Activated CD8-positive, alpha-beta memory T cell treated with anti-CD3 and anti-CD28 coated beads for 48 hours (primary cell): ENCODE data around the gene PCSK6.

Experiments
- DNase-seq, 3 experiments: peaks; one replicate each; pipeline ENCODE4 v3.0.0-alpha.2; 2020; ENCODE audit warnings: low read depth in 2 of 3, low spot score in 2 of 3

The PCSK6 gene

DNA sequence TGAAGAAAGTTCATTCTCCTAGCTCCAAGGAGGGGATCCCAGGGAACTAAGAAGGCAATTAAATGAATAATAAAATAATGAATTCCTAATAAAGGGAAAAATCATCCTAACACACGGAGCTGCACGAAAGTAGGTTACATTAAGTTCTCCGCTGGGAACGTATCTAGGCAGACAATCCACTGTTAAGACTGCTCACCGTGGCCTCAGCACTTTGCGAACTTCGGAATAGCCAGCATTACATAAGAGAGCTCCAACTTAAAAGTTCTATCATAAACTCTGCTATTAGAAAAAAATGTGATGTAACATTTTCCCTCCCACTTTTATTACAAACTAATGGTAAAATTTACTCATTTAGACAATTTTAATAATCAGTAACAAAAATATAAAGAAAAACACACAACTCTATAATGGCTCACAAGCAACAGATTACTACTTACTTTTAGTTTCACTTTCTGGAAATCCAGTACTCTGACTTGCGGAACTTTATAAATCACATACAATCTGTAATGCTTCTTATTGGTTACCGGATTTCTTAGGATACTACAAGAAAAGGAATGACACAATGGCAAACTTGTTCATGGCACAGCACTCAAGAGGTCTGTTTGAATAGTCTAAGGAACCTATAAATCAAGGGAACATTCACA is 202.9 kb downstream of the PCSK6 start:
- DNase-seq, result no peak

- DNase-seq, result no peak
These were observed 205.6 kb downstream of the PCSK6 start for GRCh38 chr15:101283931-101284330.

- DNase-seq, result no peak
These were observed 209.5 kb downstream of the PCSK6 start for GRCh38 chr15:101280007-101280406.

DNA sequence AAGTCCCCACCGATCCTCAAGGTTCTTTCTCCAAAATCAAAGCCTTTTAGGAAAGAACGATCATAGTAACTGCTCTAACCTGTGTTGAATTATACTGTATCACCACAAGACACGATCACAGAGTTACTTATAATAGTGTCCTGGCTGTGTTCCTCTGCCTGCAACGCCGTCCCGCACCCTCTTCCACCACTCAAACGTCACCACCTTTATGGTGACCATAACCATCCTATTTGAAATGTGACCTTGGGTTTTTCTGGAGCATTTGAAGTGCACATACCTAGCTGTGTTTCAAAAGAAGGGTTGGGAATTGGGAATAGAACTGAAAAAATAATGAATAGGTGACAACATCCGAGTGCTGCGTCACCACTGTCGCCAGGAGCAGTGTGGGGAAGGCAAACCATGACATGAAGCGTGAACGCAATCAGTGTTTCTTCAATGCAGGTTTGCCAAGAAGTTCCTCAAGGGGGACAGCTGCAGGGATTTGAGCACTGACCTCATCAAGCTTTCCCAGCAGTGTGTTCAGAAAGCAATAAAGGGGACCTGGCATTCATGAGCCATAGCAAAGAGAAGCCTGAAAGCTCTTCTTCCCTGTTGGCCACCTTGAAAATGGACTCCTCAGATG is 211.5 kb downstream of the PCSK6 start:
- DNase-seq, result no peak

GRCh38 chr15:101277038-101277822 is 212.3 kb downstream of the PCSK6 start, which contains the start of gene SELENOS:
TSS of gene SELENOS (minus strand) at chr15:101277485. CDS start at chr15:101277417, 68 bp downstream.
- DNase-seq, result peak; percentile 68 to 85 (median 82)

DNA sequence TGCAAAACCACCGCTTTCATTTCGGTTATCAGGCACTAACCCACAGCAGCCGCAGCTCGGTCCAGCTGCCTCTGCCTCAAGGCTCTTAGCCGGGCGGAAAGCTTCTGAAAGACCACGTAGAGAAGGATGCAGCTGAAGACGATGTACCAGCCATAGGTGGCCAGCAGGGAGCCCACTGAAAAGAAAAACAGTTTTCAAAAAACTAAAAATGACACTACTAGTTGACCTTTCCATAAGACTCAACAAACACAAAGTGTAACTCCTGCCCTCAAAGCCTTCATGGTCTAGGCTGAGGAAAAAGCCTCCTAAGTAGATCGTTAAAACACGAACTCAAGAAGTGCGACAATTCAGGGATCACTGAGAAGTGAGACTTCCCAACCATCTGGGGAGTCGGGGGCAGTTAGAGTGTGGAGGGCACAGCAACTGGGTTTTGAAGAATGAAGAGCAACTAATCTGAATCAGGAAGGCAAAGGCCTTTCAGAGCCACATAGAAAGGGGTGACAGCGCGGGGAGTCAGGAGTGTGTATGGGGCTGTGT is 212.9 kb downstream of the PCSK6 start:
- DNase-seq, result no peak

DNA sequence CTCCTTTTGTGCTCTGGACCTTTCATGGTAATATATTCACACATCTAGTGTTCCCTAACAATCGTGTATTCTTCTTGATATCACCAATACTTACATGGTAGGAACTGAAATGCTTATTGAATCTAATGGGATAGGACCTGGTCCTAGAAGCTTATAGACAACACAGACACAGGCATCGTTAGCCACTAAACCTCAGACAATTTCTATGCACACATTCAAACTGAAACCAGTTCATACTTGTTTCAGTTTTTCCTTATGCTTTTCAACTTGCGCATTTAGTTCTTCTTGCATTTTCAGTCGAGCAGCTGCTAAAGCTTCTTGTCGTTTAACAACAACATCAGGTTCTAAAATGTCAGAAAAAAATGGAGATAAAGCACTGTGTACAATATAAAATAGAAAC is 214.5 kb downstream of the PCSK6 start:
- DNase-seq, result no peak

- DNase-seq, result no peak
These were observed 216.0 kb downstream of the PCSK6 start for GRCh38 chr15:101273534-101273933.

DNA sequence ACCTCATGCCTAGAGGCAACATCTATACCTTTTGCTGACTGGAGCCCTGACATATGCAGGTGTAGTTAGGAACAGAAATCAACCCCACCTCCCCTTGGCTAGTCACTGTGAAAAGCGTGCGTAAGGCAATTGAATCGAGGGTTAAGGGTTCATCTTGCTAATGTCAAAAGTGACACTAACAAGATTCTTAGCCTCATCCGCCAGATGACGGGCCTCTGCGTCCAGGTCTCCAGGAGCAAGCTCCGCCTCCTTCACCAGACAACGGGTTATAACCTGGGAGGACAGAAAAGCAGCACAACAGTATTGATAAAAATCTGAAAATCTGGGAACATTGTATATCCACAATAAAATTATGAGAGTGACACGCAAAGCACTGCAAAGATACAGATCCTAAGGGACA is 216.9 kb downstream of the PCSK6 start:
- no peak for DNase-seq

- no peak for DNase-seq
These were observed 219.9 kb downstream of the PCSK6 start for GRCh38 chr15:101269479-101270223.

DNA sequence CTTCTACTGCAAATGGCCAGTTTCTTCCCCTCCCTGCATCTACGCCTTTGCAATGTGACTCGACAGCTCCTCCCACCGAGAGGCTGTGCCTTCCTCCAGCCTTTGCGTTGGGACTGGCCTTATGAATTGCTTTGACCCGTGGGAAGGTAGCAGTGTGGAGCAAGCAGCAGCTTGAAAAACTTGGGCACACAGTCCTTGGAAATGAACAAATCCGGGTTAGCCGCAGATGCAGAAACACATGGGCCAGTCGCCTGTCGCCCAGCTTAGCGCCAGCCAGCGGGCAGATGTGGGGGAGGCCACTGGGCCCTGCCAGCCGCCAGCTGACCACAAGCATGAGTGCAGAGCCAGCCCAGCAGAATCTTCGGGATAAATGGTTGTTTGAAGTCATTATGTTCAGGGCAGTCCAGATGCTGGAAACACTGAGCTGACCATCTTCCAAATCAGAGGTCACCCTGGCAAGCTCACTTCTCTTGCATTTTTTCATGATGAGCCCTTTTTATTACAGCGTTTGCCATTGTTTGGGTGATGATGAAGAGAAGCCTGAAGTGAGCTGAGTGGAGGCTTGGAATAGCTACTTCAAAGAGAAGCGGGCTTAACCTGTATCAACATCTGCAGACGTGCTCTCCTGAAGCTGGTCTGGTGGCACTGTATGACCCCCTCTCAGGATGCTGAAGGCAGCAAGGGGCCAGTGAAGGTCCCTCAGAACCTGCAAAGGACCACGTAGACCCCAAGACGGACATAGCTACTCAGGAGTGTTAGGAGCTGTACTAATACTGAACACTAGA is 222.0 kb downstream of the PCSK6 start:
- no peak for DNase-seq

GRCh38 chr15:101266787-101267186 is 222.7 kb downstream of the PCSK6 start:
- no peak for DNase-seq

- no peak for DNase-seq
These were observed 223.5 kb downstream of the PCSK6 start for GRCh38 chr15:101266034-101266433.

DNA sequence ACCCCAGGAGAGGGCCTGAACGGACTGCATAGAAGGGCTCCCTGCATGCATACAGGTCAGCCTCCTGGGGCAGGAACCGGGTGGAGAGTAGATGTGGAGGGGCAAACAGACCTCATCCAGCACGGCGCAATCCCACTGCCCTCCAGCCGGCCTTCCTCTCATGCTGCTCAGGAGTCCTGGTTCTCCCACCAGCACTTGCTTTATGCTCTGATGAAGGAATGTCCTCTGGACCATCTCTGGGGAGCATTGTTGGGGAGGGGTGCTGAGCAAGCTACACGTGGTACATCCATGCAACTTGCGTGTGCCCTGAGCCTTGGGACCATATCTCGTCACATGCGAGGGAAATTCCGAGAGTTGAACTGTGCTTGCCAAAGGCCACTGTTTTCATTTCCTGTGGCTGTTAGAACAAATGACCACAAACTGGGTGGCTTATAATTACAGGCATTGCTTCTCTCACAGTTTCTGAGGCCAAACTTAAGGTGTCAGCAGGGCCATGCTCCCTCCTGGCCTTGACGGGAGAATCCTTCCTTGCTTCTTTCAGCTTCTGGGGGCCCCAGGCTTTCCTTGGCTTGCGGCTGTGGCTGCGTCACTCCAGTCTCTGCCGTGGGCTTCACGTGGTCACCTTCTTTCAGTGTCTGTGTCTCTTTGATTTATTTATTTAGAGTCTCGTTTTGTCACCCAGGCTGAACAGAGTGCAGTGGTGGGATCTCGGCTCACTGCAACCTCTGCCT is 224.4 kb downstream of the PCSK6 start:
- DNase-seq, result no peak

DNA sequence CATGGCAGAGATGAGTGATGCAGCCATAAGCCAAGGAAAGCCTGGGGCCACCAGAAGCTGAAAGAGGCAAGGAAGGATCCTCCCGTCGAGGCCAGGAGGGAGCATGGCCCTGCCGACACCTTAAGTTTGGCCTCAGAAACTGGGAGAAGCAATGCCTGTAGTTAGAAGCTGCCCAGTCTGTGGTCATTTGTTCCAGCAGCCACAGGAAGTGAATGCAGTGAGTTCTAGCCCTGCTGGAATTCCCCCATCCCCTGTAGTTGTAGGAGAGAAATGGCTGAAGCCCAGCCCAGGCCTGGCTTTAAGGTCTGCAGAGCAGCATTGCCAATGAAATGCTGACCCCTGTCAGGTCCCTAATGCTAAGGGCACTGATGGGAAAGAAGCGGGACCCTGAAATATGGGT is 225.5 kb downstream of the PCSK6 start:
- no peak for DNase-seq

GRCh38 chr15:101262551-101262950 is 227.0 kb downstream of the PCSK6 start:
- no peak for DNase-seq

- DNase-seq, result no peak
These were observed 231.0 kb downstream of the PCSK6 start for GRCh38 chr15:101258238-101259144.

DNA sequence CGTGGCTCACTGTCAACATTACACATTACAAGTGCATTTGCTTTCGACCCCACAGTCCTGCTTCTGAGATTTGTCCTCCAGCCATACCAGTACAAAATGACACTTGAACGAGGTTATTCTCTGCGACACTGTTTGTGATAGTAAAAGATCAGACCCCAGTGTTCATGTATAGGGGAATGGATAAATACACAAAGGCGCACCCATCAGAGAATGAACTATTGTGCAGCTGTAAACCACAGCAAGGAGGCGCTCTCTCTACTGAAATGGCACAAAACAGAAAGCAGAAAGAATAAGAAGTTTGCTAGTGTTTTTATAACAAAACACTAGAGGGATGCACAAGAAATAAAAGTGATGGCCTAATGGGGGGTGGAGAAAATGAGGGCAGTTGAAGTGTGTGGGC is 232.8 kb downstream of the PCSK6 start:
- no peak for DNase-seq
